Measurements from ENCODE around the gene LIN9.

LIN9 gene

DNA sequence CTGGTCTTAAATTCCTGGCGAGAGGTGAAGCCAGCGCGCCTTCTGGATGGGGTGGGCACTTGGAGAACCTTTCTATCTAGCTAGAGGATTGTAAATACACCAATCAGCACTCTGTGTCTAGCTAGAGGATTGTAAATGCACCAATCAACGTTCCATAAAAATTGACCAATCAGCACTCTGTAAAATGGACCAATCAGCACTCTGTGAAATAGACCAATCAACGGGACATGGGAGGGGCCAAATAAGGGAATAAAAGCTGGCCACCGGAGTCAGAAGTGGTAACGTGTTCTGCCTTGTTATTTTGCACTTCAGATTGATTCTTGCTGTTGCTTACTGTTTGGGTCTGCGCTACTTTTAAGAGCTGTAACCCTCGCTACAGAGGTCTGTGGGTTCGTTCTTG, 12.0 kb upstream of the LIN9 start:
- no peak for DNase-seq (ENCODE audit: low read depth)

DNA sequence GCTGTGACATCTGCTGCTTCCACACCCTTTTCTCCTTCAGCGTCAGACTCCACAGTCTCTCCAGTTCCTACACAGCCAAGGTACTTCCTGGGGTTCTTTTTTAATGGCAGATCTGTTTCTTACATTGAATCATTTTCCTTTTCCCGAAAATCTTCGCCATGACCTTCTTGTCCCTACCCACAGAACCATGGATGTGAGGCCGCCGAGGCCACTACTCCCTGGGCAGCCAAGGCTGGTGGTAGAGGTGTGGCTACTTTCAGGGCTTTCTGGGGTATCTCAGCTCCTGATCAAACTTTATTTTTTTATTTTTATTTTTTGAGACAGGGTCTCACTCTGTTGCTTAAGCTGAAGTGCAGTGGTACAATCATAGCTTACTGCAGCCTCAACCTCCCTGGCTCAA, 9.5 kb upstream of the LIN9 start:
- no peak for DNase-seq (ENCODE audit: low read depth)

DNA sequence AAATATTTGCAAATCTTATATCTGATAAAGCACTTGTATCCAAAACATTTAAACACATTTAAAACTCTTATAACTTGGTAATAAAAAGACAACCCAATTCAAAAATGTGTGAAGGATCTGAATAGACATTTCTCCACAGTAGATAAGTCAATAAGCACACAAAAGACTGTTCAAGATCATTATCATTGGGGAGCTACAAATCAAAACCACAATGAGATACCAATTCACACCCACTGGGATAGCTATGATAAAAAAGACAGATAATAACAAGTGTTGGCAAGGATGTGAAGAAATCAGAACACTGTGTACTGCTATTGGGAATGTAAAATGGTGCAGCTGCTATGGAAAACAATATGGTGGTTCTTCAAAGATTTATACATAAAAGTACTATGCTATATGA, 5.1 kb upstream of the LIN9 start:
- DNase-seq (ENCODE audit: low read depth) = no peak

DNA sequence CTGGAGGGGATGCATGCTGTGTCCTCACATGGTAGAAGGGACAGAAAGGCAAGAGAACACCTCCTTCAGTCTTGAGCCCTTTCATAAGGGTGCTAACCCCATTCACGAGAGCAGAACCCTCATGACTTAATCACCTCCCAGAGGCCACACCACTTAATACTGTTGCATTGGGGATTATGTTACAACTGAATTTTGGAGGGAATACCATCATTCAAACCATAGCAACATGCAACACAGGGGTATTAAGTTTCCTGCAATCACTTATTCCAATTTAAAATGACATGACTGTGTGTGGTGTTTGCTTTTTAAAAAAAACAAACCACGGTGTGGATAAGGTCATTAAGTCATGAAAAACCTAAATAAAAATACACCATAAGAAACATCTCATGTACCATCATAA, 3.1 kb upstream of the LIN9 start:
- DNase-seq (ENCODE audit: low read depth) = no peak

DNA sequence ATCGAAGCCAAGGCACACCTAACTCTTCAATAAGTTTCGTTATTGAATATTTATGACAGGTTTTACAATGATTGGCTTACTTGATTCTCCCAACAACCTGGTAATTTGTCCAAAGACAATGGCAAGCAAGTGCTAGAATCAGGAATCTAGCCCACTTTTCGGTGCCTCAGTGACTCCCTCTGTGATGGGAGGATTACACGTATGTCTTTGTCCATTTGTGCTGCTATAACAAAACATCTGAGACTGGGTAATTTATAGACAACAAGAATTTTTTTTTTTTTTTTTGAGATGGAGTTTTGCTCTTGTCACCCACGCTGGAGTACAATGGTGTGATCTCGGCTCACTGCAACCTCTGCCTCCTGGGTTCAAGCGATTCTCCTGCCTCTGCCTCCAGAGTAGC, 2.4 kb upstream of the LIN9 start:
- no peak for DNase-seq (ENCODE audit: low read depth)

DNA sequence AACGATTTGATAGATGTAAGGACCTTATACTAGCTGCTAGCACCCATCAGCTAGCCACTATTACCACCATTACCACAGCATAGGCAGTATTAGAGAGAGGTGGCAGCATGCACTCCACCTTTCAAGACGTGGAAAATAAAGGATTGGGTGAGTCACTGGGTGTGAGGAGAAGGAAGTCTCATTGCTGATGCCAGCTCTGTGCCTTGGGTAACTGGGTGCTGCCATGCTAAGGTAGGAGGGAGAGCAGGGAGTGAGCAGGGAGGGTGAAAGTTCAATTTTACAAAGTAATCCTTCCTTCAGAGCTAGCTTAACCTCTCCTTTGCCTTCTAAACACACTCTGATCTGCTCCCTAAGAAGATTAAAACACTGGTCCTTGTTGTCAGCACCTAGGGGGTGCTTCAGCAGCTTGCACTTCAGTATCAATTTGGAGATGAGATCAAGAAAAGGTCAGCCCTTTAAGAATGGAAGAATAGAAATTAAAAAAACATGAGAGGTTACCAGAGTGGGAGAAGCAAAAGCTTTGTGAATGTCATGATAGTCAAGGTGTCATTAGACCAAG, 1.8 kb upstream of the LIN9 start:
- no peak for DNase-seq (ENCODE audit: low read depth)

DNA sequence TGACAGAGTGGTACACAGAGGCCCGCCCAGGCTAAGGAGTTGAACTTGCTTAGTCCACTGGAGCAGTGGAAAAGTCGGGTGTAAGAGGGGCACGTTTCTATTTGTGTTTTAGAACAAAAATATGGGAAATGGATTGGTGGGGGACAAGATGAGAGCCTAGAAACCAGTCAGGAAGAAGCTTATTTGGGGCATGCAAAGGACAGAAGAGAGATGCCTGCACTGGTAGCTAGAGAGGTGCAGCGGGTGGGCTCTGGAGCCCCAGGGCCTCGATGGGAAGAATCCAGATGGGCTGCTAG, 1.2 kb upstream of the LIN9 start:
- DNase-seq (ENCODE audit: low read depth) = no peak

DNA sequence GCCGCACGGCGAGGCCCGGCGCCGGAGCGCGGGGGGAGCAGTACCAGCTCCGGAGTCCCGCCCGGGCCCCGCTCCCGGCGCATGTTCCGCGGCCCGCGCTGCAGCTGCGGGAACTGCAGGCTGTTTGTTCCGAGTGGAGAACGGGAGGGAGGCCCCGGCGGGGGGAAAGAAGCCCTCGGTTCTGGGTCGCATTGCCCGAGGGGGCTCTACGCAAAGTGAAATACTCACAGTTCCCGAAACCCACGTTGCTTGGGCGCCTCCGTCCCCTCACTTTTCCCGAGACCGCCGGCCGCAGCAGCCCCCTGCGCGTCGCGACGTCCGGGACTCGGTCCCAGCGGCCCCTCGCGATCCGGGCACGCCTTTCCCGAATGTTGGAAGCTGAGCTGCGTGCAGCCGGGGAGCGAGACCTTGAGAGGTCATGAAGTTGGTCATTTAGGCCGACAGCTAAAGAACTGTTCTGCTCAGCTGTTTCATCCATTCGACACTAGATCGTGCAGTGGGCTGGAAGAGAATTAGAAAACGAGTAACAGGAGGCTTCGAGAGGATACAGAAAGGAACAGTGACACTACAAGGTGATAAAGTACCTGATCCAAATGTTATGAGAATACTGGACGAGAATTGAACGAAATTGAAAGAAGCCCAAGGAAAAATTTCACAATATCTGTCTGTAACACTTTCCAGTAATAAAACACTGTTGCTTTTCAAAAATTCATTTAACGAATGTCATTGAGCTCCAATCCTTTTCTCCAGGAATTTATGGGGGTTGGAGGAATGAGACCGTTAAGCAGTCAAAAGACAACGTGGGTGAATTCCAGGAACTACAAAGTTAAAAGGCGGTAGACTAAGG, 657 bp upstream of the LIN9 start:
- DNase-seq (ENCODE audit: low read depth) = no peak

DNA sequence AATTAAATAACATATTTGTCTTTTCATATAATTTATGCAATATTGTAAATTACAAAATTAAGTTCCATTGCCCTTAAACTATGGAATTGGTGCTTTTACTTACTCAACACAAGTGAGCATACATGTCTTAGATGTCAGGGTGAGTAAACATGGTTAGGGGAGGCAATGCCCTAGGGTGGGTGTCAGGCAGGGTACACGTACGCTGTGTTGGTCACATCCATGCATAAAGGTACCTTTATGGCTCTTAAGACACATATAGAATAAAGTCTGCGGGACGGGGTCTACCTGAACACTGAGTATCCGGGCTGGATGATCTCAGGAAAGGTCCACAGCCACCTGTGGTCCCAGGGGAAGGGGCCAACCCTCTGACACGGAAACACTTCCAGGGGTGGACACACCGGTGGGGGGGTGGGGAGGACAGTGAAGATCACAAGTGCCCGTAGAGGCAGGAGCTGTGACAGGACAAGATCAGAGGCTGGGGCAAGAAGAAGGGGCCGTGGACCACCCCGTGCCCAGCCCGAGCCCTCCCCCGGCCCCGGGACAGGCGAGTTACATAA, 720 bp downstream of the LIN9 start:
- DNase-seq (ENCODE audit: low read depth) = peak; percentile 4

DNA sequence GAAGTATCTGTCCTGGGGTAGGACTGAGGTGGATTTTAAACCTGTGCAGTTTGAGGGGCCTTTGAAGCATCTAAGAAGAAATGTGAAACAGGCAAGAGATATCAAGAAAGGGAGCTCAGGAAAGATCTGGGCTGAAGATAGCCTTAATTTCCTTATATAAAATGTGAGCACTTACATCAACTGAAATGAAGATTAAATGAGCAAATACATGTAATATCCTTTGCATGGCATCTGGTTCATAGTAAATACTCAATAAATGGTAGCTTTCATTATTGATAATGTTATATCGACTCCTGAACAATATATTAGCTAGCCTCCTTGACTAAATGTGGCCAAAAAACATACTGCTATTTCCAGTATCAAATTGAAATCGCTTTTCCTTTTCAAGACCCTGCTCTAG, 2.5 kb downstream of the LIN9 start:
- no peak for DNase-seq (ENCODE audit: low read depth)

DNA sequence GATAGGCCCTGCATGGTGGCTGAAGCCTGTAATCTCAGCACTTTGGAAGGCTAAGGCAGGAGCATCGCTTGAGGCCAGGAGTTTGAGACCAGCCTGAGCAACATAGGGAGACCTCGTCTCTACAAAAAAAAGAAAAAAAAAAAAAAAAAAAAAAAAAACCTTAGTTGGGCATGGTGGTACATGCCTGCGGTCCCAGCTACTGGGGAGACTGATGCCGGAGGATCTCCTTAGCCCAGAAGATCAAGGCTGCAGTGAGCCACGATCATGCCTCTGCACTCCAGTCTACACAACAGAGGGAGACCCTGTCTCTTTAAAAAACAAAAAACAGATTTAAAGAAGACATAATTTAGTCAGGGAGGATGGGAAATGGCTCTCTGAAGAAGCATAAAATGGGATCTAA, 3.8 kb downstream of the LIN9 start:
- DNase-seq (ENCODE audit: low read depth) = no peak

DNA sequence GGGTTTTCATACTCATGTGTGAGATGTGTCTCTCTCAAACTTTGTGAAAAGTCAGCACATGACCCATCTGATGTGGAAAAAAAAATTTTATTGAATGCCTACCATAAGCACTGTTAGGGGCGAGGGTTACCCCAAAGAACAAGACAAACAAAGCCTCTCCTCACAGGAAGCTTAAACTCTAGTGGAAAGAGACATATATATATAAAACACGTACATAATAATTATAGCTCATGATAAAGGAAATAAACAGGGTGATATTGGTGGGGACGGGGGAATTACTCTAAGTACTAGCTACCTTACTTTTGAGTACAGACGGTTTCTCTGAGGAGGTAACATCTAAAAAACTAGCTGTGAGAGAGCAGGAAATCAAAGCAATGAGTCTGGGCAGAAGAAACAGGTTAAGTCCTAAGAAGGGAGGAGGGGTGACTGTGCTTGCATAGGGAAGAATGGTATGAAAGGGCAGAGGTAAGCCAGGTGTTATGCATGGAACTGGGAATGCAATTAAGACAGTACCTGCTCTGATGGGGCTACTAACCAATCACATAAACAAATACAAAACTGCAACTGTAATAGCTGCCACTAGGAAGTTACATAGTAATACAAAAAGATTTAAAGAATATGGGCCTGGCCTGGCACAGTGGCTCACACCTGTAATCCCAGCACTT, 4.5 kb downstream of the LIN9 start:
- no peak for DNase-seq (ENCODE audit: low read depth)

DNA sequence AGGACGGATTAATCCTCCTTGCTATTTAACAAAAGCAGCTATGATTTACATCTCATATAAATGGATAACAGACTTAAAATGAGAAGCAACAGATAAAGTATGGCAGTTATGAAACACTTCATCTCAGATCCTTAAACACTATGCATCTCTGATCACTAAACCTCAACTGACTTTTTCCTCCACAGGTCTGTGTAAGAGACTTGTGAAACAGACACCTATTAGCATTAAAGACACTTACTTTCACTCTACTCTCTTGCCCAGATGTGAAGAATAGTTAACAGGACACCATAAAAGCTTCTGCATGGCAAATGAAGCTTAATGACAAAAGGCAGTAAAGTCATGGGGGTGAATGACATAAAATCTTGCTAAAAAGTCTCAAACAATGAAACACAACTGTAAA, 6.2 kb downstream of the LIN9 start:
- no peak for DNase-seq (ENCODE audit: low read depth)

DNA sequence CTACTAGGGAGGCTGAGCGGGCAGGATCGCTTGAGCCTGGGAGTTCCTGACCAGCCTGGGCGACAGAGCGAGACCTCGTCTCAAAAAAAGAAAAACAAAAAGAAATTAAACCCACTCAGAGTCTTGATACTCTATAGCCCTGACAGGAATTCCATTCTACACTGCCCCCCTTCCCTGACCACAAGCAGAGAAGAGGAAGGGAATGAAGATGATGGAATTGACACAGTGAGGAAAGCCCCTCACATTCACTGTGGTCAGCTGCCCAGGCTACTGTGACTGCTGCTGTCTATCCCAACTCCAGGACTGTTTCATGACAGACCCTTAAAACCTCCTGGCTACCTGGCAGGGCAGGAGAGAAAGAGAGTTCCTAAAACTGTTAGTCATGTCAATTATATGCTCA, 12.1 kb downstream of the LIN9 start:
- DNase-seq (ENCODE audit: low read depth) = no peak

DNA sequence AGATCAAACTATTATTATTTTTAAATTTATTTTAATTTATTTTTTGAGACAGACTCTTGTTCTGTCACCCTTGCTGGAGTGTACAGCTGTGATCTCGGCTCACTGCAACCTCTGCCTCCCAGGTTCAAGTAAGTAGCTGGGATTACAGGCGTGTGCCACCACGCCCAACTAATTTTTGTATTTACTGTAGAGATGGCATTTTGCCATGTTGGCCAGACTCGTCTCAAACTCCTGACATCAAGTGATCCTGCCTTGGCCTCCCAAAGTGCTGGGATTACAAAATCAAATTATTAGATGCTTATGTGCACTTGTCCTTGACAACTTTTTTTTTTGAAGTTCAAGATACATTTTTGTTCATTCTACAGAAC, 15.4 kb downstream of the LIN9 start:
- no peak for DNase-seq (ENCODE audit: low read depth)

DNA sequence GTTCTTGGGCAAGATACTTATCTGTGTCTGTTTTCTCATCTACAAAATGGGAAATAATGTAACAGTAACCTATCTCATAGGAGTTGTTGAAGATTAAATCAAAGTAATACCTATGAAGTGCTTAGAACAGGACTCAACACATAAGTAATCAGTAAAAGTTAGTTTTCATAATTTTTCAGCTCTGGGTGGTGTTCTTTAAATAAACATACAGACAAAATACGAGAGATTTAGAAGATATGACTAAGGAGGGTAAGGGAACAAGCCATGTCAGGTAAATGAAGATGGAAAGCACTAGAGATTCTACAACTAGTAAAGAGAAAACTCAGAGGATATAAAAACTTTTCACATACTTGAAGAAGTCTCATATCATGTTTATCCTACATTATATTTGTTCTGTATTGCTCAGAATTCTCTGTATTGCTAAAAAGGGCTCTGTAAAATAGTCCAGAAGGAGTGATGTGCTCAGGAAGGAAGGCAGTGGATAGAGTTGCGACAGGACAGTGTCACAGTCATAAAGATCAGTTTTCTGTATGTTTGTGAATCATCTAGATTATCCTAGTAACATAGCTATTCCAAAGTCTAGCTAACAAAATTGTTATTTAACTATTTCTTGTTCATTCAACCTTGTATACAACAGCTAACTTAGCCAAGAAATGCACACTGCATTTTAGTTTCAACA, 16.0 kb downstream of the LIN9 start:
- no peak for DNase-seq (ENCODE audit: low read depth)

DNA sequence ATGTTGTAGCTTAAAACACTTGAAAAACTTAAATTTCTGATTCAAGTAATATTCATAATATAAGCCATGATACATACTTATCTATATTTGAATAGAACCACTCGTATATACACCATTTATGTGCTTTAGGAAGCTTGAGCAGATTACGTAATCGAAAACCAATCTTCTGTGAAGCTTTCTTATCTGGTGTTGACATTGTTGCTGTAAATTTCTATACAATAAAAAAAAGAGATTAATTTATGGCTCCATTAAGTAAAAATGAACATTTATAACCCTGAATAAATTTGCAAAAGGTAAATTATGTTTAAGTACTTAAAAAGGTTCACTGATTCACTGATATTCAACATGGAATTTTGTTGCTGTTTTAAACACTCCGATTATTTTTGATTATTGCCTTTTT, 21.4 kb downstream of the LIN9 start:
- DNase-seq (ENCODE audit: low read depth) = no peak

DNA sequence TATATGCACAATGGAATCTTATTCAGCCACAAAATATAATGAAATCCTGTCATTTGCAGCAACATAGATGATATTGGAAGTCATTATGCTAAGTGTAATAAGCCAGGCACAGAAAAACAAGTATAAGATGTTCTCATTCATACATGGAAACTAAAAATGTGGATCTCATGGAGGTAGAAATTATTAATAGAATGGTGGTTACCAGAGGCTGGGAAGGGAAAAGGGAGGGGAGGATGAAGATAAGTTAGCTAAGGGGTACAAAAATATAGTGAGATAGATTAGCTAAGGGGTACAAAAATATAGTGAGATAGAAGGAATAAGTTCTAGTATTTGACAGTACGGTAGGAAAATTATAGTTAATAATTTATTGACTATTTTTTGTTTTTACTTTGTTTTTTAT, 27.9 kb downstream of the LIN9 start:
- no peak for DNase-seq (ENCODE audit: low read depth)

DNA sequence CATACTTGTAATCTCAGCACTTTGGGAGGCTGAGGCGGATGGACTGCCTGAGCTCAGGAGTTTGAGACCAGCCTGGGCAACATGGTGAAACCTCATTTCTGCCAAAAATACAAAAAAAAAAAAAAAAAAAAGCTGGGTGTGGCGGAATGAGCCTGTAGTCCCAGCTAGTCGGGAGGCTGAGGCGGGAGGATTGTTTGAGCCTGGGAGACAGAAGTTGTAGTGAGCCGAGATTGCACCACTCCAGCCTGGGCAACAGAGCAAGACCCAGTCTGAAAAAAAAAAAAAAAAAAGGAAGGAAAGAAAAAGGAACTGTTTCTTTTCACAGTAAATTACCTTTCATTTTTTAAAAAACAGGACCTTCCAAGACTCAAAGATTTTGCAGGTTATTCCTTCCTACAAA, 29.5 kb downstream of the LIN9 start:
- no peak for DNase-seq (ENCODE audit: low read depth)

DNA sequence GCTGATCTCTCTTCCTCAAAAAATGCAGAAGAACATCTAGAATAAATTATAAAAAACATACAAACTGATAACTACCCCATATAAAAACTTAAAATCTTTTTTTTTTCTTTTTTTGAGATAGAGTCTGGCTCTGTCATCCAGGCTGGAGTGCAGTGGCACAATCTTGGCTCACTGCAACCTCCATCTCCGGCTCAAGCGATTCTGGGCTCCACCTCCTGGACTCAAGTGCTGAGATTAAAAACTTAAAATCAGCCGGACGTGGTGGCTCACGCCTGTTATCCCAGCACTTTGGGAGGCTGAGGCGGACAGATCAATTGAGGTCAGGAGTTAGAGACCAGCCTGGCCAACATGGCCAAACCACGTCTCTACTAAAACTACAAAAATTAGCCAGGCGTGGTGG, 31.1 kb downstream of the LIN9 start:
- no peak for DNase-seq (ENCODE audit: low read depth)

DNA sequence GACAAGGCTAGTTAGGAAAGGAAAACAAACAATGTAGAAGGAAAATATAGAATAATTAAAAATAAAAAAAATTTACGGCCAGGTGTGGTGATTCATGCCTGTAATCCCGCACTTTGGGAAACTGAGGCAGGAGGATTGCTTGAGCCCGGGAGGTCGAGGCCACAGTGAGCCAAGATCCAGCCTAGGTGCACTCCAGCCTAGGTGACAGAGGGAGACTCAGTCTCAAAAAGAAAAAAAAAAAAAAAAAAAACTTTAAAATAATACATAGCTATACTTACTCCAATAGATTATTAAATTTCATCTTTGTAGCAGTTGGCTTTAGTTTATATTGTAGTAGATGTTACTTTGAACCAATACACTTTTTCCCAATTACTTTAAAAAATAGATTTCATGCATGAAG, 32.0 kb downstream of the LIN9 start:
- DNase-seq (ENCODE audit: low read depth) = no peak

DNA sequence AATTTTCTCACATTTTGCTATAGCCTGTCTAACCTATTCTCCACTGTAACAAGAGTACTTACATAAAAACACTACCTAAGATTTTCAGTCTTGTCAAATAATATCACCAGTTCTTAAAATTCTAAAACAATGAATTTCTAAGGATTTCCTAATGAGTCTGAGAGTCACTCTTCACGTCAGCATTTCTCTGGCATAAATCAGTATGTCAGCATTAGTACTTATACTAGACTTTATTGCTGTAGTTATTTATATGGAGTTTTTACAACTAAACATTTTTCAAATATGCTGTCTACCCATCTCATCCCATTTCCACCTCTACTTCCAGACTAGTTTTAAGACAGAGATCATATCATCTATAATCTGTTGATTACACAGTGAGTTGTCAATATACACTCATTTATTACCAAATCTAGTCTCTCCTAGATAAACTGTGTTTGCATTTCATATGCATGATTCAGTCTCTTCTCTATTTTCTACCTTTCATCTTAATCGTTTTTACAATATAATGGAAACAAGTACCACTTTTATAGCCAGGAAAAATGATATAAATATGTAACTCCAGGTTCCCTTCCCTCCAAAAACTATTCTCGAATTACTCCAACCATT, 32.8 kb downstream of the LIN9 start:
- DNase-seq (ENCODE audit: low read depth) = no peak

DNA sequence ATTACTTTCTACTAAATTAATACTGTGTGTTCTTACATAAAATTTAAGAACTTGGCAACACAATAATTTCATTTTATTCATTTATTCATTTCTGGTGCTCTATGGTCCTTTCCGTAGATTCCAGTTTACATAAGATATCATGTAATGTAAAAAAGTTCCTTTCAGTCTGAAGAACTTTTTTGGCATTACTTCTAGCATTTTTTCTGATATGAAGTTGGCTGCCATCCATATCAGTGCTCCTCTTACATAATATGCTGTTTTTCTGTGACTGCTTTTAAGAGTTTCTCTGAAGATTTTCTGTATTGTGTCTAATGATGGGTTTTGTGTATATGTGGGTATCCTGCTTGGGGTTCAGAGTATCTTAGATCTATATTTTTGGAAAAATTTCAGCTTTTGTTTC, 34.8 kb downstream of the LIN9 start:
- DNase-seq (ENCODE audit: low read depth) = no peak

Data from activated T-helper 9 cell treated with anti-CD3 and anti-CD28 coated beads, Interleukin-2, amount 50 U/mL, for 16 hours (primary cell).